ENCODE data around the gene MAP2K5.

DNA sequence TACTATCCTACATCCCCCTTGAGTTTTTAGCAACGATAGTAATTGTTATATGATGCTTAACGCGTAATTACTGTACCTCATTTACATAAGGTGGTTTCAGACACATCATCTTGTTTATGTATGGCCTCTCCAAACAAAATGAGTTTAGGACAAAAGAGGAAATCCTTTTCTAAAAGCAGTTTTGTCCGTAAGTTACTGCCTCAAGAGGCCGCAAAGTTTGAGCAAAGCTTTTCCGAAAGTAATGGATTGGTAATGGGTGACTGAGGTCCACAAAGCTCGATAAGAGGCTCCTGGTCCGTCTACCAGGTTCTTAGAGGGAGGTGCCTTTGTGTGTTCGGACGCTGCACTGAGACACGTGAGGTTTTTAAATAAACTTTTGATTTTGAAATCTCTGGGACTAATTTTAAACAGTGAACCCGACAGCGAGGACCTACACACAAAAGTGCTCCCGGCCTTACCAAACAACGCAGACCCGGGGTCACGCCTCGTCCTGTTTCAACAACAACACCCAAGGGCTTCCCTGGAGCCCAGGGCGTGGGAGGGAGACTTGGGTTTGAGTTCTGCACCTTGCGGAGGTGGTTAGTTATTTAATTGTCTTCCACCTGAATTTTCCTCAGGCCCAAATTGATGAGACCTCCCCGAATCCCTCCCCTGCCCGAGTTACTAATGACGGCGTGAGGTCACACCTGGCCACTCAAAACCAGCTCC, 22.0 kb upstream of the MAP2K5 start:
- TF ChIP-seq, protein P1, sequence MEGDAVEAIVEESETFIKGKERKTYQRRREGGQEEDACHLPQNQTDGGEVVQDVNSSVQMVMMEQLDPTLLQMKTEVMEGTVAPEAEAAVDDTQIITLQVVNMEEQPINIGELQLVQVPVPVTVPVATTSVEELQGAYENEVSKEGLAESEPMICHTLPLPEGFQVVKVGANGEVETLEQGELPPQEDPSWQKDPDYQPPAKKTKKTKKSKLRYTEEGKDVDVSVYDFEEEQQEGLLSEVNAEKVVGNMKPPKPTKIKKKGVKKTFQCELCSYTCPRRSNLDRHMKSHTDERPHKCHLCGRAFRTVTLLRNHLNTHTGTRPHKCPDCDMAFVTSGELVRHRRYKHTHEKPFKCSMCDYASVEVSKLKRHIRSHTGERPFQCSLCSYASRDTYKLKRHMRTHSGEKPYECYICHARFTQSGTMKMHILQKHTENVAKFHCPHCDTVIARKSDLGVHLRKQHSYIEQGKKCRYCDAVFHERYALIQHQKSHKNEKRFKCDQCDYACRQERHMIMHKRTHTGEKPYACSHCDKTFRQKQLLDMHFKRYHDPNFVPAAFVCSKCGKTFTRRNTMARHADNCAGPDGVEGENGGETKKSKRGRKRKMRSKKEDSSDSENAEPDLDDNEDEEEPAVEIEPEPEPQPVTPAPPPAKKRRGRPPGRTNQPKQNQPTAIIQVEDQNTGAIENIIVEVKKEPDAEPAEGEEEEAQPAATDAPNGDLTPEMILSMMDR (tag by site-specific recombination; IDR thresholded peaks at IDR 0.05): no peak
- TF ChIP-seq ZNF121 (tag by site-specific recombination; IDR thresholded peaks at IDR 0.05): no peak; the same call in 1 of the 2 replicates
- no peak for TF ChIP-seq YY1 (tag by site-specific recombination; IDR thresholded peaks at IDR 0.05)
- no peak for TF ChIP-seq ZNF274 (IDR thresholded peaks at IDR 0.05; ENCODE audit: low read length)
- no peak for TF ChIP-seq ZNF274 (tag by site-specific recombination; IDR thresholded peaks at IDR 0.05; ENCODE audit: borderline replicate concordance)
- no peak for TF ChIP-seq ZNF24 (tag by site-specific recombination; IDR thresholded peaks at IDR 0.05)
- TF ChIP-seq ZNF510 (tag by site-specific recombination; IDR thresholded peaks at IDR 0.05; ENCODE audit: insufficient replicate concordance): no peak
- no peak; the same call in 1 of the 2 replicates for TF ChIP-seq ZBTB21 (tag by site-specific recombination; IDR thresholded peaks at IDR 0.05)
- TF ChIP-seq ZNF416 (tag by site-specific recombination; IDR thresholded peaks at IDR 0.05): no peak
